Dedifferentiated amniotic fluid mesenchymal stem cell (primary cell): ENCODE data around the gene BMP7.
"Not testable (repeated sequence)": the region's sequence is repeated elsewhere in the genome, so short reads cannot be mapped to it uniquely, and the experiment has no call there.

Source experiments
- DNase-seq: peaks from one replicate; pipeline ENCODE4 v3.0.0-alpha.2; 2016; ENCODE audit errors: extremely low spot score

BMP7 gene

GRCh38 chr20:57167971-57168701 is 98.3 kb downstream of the BMP7 start:
- no peak for DNase-seq

- no peak for DNase-seq
Observed at GRCh38 chr20:57167292-57167655, 99.2 kb downstream of the BMP7 start.

- DNase-seq, result no peak
Observed at GRCh38 chr20:57166568-57167291, 99.7 kb downstream of the BMP7 start.

GRCh38 chr20:57165427-57166004 is 100.9 kb downstream of the BMP7 start:
- no peak for DNase-seq

- no peak for DNase-seq
Observed at GRCh38 chr20:57164872-57165271, 101.6 kb downstream of the BMP7 start.

GRCh38 chr20:57163041-57163440 is 103.4 kb downstream of the BMP7 start:
- no peak for DNase-seq

- no peak for DNase-seq
Observed at GRCh38 chr20:57162362-57162652, 104.1 kb downstream of the BMP7 start.

GRCh38 chr20:57161478-57162361 is 104.7 kb downstream of the BMP7 start:
- no peak for DNase-seq

- DNase-seq, result no peak
Observed at GRCh38 chr20:57160985-57161384, 105.5 kb downstream of the BMP7 start.

GRCh38 chr20:57159945-57160610 is 106.4 kb downstream of the BMP7 start:
- DNase-seq, result no peak

- no peak for DNase-seq
Observed at GRCh38 chr20:57159193-57159851, 107.1 kb downstream of the BMP7 start.

GRCh38 chr20:57158474-57158873 is 108.0 kb downstream of the BMP7 start:
- DNase-seq, result no peak

- not testable (repeated sequence) for DNase-seq
Observed at GRCh38 chr20:57157787-57158186, 108.7 kb downstream of the BMP7 start.

- DNase-seq, result no peak
Observed at GRCh38 chr20:57157106-57157691, 109.2 kb downstream of the BMP7 start.

- DNase-seq, result no peak
Observed at GRCh38 chr20:57156011-57156729, 110.3 kb downstream of the BMP7 start.

- no peak for DNase-seq
Observed at GRCh38 chr20:57155415-57155814, 111.0 kb downstream of the BMP7 start.

GRCh38 chr20:57153238-57153905 is 113.1 kb downstream of the BMP7 start:
- DNase-seq, result no peak

GRCh38 chr20:57152557-57152956 is 113.9 kb downstream of the BMP7 start:
- no peak for DNase-seq

GRCh38 chr20:57150559-57150958 is 115.9 kb downstream of the BMP7 start:
- DNase-seq, result no peak

GRCh38 chr20:57148263-57148662 is 118.2 kb downstream of the BMP7 start:
- no peak for DNase-seq
